Mucosa of descending colon (tissue), 3 donors: ENCODE measurements around the gene PCOLCE2. TPM values are rescaled to one million over a fixed set of nuclear protein-coding genes. Genes with fewer than 3 reads are reported as not detected.
"Not testable (repeated sequence)": the region's sequence is repeated elsewhere in the genome, so short reads cannot be mapped to it uniquely, and the experiment has no call there.

Experiments
- ATAC-seq: fragments of 200-7000 bp; cut with Tn5 transposase; one replicate; pipeline ENCODE4 v1.9.1; 2020; ENCODE audit warnings: mild to moderate bottlenecking, moderate library complexity
- DNase-seq, 3 donors: peaks; one replicate each; pipeline ENCODE4 v3.0.0-alpha.2; 2020
- H3K36me3 ChIP-seq: fragments of 200-600 bp; one replicate; pipeline ENCODE4 v1.8.0; 2021; ENCODE audit warnings: low read depth, mild to moderate bottlenecking
- H3K4me1 ChIP-seq: fragments of 200-600 bp; one replicate; pipeline ENCODE4 v1.8.0; 2021; ENCODE audit warnings: low read depth, mild to moderate bottlenecking
- H3K4me3 ChIP-seq: fragments of 200-600 bp; one replicate; pipeline ENCODE4 v1.8.0; 2021; ENCODE audit warnings: mild to moderate bottlenecking
- H3K9me3 ChIP-seq: fragments of 200-600 bp; one replicate; pipeline ENCODE4 v1.8.0; 2021; ENCODE audit warnings: mild to moderate bottlenecking
- intact Hi-C, 2 donors: fragments of 100-400 bp; cut with DNase I in 1 of 2; cut with micrococcal nuclease in 1 of 2; formaldehyde crosslinking; loops; one replicate each; pipeline versions ENCODE4 v1.11.0 to v1.11.1; 2022; cut with DNase I, micrococcal nuclease
- total RNA-seq, 3 donors: library from RNA; stranded (reverse); fragmentation: NEBNext Ultra II Directional in 2 of 3; extraction: Animal tissue kit (Norgen Biotek cat#: 25700) in 2 of 3; gene quantifications; one replicate each; pipeline versions ENCODE4 v1.2.1 to v1.2.4, GENCODE V29; 2021 to 2023
- TF ChIP-seq, protein P1 (sequence below): fragments of 200-600 bp; IDR thresholded peaks from one replicate; pipeline ENCODE4 v1.8.0; 2022; ENCODE audit warnings: antibody characterized with exemption, mild to moderate bottlenecking
- donor health status: DM: no; HTN: no; CAD: no; lungs with moderate emphysema.
- donor health status: DM: no; HTN: no; CAD: no.
- donor health status: DM: no; HTN: yes; CAD: no.

Gene PCOLCE2
- total RNA-seq, 3 donors from 2014 or later = 1.5 to 8.4 (median 2.3) TPM

DNA sequence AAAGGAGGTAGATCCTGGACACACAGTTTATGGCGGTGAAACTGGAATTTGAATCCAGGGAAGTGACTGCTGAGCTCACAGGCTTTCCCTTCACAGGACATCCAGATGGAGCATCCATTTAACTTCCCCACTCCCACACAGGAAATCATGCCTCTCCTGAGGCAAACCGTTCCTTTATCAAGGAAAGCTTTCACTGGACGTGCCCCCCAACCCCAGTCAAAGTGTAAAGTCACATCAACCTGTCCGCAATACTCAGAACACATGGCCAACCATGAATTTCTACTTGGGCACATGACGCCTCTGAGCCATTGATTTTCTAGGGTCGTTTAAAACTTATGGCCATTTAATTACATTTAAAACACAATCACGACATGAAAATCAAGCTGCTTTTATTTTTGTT is 2.9 kb downstream of the PCOLCE2 start:
- ATAC-seq (no peak), DNase-seq (no peak)
- Histone ChIP-seq H3K9me3 (no peaks in the 10 kb centered on the region), H3K4me3 (no peak overlapping the region), H3K36me3 (no peaks in the 10 kb centered on the region), H3K4me1 (peaks cover 10% of the 10 kb centered on the region)
- intact Hi-C loops = no loop called here
- TF ChIP-seq, protein P1, sequence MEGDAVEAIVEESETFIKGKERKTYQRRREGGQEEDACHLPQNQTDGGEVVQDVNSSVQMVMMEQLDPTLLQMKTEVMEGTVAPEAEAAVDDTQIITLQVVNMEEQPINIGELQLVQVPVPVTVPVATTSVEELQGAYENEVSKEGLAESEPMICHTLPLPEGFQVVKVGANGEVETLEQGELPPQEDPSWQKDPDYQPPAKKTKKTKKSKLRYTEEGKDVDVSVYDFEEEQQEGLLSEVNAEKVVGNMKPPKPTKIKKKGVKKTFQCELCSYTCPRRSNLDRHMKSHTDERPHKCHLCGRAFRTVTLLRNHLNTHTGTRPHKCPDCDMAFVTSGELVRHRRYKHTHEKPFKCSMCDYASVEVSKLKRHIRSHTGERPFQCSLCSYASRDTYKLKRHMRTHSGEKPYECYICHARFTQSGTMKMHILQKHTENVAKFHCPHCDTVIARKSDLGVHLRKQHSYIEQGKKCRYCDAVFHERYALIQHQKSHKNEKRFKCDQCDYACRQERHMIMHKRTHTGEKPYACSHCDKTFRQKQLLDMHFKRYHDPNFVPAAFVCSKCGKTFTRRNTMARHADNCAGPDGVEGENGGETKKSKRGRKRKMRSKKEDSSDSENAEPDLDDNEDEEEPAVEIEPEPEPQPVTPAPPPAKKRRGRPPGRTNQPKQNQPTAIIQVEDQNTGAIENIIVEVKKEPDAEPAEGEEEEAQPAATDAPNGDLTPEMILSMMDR = no peak

DNA sequence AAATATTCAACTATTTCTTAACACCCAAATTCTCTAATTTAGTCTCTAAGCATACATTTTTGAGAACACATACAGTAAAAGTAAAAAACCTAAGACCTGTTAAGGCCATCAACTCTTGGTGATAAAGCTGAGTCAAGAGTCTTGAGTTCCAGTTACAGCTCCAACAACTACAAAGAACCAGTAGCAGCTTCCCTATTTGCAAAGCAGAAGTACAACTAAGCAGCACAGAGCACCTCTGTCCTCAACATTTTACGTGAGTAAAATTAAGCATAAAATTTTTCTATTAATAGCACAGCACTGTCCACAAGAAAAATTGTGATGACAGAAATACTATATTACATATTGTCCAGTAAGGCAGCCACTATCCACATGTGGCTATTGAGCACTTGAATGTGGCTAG is 4.4 kb downstream of the PCOLCE2 start:
- TF ChIP-seq, protein P1 = no peak
- H3K9me3 ChIP-seq = no peaks in the 10 kb centered on the region
- intact Hi-C loops = no loop called here
- ATAC-seq (no peak), DNase-seq (no peak)
- H3K36me3 ChIP-seq = no peaks in the 10 kb centered on the region
- no peak overlapping the region for H3K4me3 ChIP-seq
- H3K4me1 ChIP-seq = peaks cover 10% of the 10 kb centered on the region

DNA sequence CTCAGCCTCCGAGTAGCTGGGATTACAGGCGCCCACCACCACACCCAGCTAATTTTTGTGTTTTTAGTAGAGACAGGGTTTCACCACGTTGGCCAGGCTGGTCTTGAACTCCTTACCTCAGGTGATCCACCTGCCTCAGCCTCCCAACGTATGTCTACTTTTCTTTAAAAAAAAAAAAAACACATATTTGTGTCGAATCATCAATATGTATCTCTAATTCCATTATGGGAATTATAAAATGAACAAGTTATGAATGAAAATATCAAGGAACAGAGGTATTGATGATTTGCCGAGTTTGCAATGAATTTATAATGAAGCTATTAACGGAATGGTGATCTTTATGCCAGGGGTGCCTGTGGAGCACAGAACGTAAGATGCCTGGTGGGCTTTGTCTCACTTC is 5.3 kb downstream of the PCOLCE2 start:
- H3K4me1 ChIP-seq, H3K4me3 ChIP-seq, ATAC-seq, H3K36me3 ChIP-seq, DNase-seq, intact Hi-C loops, H3K9me3 ChIP-seq: not testable (repeated sequence)

DNA sequence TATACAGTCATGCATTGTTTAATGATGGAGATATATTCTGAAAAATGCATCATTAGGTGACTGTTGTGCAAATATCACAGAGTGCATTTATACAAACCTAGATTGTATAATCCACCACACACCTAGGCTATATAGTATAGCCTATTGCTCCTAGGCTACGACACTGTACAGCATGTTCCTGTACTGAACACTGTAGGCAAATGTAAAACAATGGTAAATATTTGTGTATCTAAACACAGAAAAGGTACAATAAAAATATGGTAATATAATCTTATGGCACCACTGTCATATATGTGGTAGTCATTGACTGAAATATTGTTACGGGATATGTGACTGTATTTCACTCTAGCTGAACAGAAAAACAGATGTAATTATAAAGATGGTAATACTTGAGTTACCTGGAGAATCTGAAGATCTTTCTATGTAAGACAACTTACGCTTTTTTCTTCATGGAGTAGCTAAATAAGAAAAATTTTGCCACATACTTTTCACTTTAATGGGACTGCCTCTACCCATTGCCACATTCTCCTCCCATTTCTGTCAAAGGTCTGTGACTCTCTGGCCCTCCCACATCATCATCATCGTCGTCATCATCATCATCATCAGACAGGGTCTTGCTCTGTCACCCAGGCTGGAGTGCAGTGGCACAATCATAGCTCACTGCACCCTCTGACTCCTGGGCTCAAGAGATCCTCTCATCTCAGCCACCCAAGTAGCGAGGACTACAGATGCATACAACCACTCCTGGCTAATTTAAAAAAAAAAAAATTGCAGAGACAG is 7.2 kb downstream of the PCOLCE2 start:
- Histone ChIP-seq H3K4me3 (no peak overlapping the region), H3K36me3 (no peaks in the 10 kb centered on the region), H3K9me3 (no peaks in the 10 kb centered on the region), H3K4me1 (no peaks in the 10 kb centered on the region)
- TF ChIP-seq, protein P1 = no peak
- DNase-seq = no peak
- intact Hi-C loops = no loop called here
- peak; percentile 76 for ATAC-seq

DNA sequence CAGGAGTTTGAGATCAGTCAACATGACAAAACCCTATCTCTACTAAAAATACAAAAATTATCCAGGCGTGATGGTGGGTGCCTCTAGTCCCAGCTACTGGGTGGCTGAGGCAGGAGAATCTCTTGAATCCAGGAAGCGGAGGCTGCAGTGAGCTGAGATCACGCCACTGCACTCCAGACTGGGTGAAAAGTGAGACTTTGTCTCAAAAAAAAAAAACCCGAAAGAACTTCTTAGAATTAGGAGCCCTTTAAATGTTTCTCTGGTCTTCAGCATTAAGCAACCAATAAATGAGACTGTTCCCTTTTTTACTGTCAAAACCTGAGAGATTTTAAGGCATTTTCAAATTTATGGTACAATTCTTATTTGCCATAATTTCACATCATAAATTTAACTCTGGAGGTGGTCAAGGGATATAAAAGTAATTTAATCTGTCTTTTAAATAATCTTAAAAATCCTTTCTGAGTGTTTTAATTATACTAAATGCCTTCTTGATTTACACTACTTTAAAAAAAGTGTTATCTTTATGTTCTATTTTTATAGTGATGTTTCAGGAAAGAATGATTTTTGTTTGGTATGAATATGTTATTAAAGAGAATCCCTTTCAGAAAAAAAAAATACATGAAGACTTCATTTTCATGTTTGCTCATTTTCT is 10.1 kb downstream of the PCOLCE2 start:
- DNase-seq = no peak
- H3K36me3 ChIP-seq = no peaks in the 10 kb centered on the region
- no peak overlapping the region for H3K4me3 ChIP-seq
- no peaks in the 10 kb centered on the region for H3K4me1 ChIP-seq
- H3K9me3 ChIP-seq = no peaks in the 10 kb centered on the region
- intact Hi-C loops = no loop called here
- TF ChIP-seq, protein P1 = no peak
- no peak for ATAC-seq

DNA sequence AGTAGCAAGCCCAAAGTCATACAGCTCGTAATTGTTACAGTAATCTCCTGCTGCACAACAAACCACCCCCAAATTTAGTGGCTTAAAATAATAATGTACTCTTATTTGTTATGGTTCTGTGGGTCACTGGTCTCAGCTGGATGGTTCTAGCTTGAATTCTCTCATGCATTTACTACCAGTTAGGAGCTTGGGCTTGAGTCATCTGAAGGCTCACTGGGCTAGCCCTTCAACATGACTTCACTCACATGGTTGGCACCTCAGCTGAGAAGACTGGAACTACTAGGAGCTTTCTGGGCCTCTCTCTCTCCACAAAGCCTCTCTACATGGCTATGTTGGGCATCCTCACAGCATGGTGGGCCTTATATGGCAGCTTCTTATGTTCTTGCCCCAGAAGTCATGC is 12.5 kb downstream of the PCOLCE2 start:
- TF ChIP-seq, protein P1 = no peak
- H3K4me1 ChIP-seq = no peaks in the 10 kb centered on the region
- intact Hi-C loops = no loop called here
- H3K9me3 ChIP-seq = no peaks in the 10 kb centered on the region
- no peaks in the 10 kb centered on the region for H3K36me3 ChIP-seq
- no peak overlapping the region for H3K4me3 ChIP-seq
- no peak for DNase-seq
- ATAC-seq = no peak
